IPS-20b (cell line): Measurements from ENCODE around the gene GRAMD2A.
A peak's percentile ranks its signal among the peaks of the same experiment; 100 is the strongest.

Source experiments
- H3K27ac ChIP-seq: one replicate; pipeline ENCODE4 v1.5.1; 2013; ENCODE audit warnings: low read length
- H3K27me3 ChIP-seq: 2 replicates; pipeline ENCODE4 v1.6.1; 2013; ENCODE audit warnings: mild to moderate bottlenecking, low read length, inconsistent platforms; ENCODE audit not compliant: insufficient read depth
- H3K36me3 ChIP-seq: 2 replicates; pipeline ENCODE4 v1.6.1; 2013; ENCODE audit warnings: low read depth, mild to moderate bottlenecking, inconsistent platforms, low read length, moderate library complexity; ENCODE audit not compliant: insufficient read depth
- H3K4me1 ChIP-seq: 2 replicates; pipeline ENCODE4 v1.6.1; 2013; ENCODE audit warnings: mild to moderate bottlenecking, control low read depth, inconsistent platforms, low read length, moderate library complexity; ENCODE audit not compliant: insufficient read depth
- H3K4me3 ChIP-seq: 2 replicates; pipeline ENCODE4 v1.5.1; 2013; ENCODE audit warnings: mild to moderate bottlenecking, low read length, inconsistent platforms
- H3K9ac ChIP-seq: 2 replicates; pipeline ENCODE4 v1.6.1; 2013; ENCODE audit warnings: low read depth, mild to moderate bottlenecking, inconsistent platforms, low read length, moderate library complexity
- H3K9me3 ChIP-seq: 2 replicates; pipeline ENCODE4 v1.6.1; 2013; ENCODE audit warnings: mild to moderate bottlenecking, low read depth, low read length, inconsistent platforms; ENCODE audit not compliant: insufficient read depth

GRAMD2A gene

DNA sequence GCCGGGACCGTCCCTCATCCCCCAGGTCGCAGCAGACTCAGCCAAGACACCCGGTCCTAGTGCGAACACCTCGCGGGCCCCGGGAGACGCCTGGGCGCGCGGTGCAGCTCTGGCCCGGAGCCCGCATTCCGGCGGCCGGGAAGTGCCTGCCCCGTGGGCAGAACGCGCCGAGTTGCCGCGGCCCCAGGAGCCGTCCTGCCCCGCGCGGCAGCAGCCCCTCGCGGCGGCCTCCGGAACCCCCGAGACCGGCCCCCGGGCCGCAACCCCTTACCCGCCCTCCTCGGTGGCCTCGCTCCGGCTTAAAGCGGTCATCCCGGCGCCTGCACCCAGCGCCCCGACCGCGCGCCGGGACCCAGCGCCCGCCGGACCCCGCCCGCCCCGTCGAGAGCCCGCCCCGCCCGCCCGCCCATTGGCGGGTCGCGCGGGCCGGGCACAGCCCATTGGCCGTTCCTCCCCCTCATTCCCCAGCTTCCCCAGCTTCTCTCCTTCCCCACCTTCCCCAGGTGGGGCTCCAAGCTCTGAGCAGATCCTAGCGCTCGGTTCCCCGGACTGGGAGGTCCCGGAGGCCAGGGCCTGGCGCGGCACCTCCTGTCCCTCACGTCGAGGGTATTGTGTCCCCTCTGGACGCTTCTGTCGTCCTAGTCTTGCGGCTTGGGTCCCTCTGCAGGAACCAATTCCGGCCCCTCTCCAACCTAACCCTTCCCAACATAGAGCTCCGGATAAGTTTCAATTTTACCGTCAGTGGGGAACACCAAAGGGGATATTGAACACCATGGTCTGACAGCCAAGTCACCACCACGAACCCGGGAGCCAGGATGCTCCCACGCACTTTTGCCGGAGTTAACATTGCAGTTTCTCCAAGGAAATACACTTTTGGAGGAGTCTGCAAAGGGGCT lies at the start of gene GRAMD2A:
TSS of gene GRAMD2A (minus strand) at position 328 of the 896 bp plus-strand sequence.
- Histone ChIP-seq H3K27ac (no peak within 1 kb of the TSS), H3K36me3 (peaks cover 44% of the 10 kb centered on the region), H3K4me1 (no peaks in the 10 kb centered on the region; the same call in 1 of the 2 replicates), H3K4me3 (peak within 1 kb of the TSS; percentile 79), H3K9me3 (no peaks in the 10 kb centered on the region), H3K27me3 (peaks cover 36% of the 10 kb centered on the region), H3K9ac (peak within 1 kb of the TSS; percentile 41; the same call in 1 of the 2 replicates)

DNA sequence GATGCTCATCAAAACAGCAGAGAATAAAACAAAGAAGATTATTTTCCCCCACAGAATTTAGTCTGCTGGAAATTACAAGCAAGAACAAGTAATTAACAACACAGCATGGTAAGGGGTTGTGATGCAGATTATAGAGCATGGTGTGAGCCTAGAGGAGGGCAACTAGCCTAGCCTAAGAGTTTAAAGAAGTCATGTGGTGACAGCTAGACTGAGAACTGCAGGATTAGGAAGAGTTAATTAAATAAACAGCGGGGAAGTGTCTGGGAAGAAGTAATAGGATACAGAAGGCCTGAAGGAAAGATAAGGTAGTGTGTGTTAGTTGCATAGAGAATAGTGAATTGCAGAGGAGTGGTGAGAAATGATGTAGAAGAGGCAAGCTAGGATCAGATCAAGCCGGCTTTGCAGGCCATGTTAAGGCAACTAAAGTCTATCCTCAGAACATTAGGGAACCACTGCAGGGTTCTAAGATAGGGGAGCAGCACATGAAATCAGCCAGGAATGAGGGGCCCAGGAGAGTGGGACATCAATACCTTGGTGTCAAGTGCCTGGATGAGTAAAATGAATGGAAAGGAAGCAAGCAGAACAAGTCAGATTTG lies 45.3 kb upstream of the GRAMD2A start:
- peaks cover 43% of the 10 kb centered on the region for H3K36me3 ChIP-seq
- H3K9ac ChIP-seq: no peak overlapping the region
- 0 out of 2 replicates have a peak overlapping the region, but pooled peaks have one; percentile 6 for H3K4me3 ChIP-seq
- peaks cover 12% of the 10 kb centered on the region; the same call in 1 of the 2 replicates for H3K4me1 ChIP-seq
- H3K27me3 ChIP-seq: peaks cover 84% of the 10 kb centered on the region
- H3K27ac ChIP-seq: no peak overlapping the region
- H3K9me3 ChIP-seq: no peaks in the 10 kb centered on the region

DNA sequence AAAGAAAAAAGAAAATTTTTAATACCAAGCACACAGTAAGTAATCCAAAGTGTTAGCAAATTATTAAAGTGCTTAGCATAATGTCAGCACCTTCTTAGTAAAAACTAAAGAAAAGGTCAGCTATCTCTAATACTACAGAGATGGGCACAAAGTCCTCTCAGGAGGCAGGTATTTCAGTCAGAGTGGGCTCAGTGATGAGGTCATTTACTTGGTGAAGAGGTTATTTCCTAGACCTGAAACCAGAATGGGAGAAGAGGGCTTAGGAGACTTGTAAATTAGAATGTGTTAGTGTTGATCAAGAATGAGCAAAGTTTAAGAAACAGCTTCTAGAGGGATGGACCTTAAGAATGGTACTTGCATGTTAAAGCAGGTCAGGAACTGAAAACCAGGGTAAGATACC lies 42.1 kb upstream of the GRAMD2A start:
- Histone ChIP-seq H3K9ac (no peak overlapping the region), H3K4me3 (no peak overlapping the region), H3K36me3 (peaks cover 41% of the 10 kb centered on the region), H3K27ac (no peak overlapping the region), H3K9me3 (no peaks in the 10 kb centered on the region), H3K27me3 (peaks cover 97% of the 10 kb centered on the region), H3K4me1 (peaks cover 12% of the 10 kb centered on the region)

DNA sequence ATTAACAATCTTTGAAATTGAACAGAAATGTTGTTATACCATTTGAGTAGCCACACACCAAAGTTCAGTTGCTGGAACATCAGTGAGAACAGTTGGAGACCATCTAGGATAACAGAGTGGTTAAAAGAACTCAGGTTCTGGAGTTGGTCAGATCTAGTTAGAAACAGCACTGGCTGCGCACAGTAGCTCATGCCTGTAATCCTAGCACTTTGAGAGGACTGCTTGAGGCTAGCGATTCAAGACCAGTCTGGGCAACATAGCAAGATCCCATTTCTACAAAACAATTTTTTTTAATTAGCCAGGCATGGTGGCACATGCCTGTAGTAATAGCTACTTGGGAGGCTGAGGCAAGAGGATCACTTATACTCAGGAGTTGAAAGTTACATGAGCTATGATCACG lies 41.0 kb upstream of the GRAMD2A start:
- Histone ChIP-seq H3K4me1 (peaks cover 11% of the 10 kb centered on the region), H3K9ac (no peak overlapping the region), H3K27me3 (peaks cover 97% of the 10 kb centered on the region), H3K4me3 (no peak overlapping the region), H3K27ac (no peak overlapping the region), H3K36me3 (peaks cover 30% of the 10 kb centered on the region), H3K9me3 (no peaks in the 10 kb centered on the region)

DNA sequence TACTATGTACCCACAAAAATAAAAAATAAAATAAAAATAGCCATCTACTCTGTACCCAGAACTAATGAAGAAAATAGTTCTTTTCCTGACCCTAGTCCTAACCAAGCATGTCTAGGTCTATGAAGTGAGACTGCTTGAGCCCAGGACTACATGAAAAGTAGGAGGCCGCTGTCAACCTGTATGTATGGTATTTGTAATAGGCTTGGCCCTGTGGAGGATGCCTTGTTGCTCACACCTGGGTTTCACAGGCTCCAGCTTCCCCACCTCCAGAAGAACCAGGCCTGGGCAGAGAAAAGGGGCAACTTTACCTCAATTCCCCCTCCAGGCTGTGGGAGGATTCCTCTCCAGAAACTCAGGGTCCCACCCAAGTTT lies 40.3 kb upstream of the GRAMD2A start:
- Histone ChIP-seq H3K27me3 (peaks cover 96% of the 10 kb centered on the region), H3K27ac (no peak overlapping the region), H3K9ac (no peak overlapping the region), H3K4me3 (no peak overlapping the region), H3K9me3 (no peaks in the 10 kb centered on the region), H3K36me3 (peaks cover 27% of the 10 kb centered on the region), H3K4me1 (peaks cover 6% of the 10 kb centered on the region)

DNA sequence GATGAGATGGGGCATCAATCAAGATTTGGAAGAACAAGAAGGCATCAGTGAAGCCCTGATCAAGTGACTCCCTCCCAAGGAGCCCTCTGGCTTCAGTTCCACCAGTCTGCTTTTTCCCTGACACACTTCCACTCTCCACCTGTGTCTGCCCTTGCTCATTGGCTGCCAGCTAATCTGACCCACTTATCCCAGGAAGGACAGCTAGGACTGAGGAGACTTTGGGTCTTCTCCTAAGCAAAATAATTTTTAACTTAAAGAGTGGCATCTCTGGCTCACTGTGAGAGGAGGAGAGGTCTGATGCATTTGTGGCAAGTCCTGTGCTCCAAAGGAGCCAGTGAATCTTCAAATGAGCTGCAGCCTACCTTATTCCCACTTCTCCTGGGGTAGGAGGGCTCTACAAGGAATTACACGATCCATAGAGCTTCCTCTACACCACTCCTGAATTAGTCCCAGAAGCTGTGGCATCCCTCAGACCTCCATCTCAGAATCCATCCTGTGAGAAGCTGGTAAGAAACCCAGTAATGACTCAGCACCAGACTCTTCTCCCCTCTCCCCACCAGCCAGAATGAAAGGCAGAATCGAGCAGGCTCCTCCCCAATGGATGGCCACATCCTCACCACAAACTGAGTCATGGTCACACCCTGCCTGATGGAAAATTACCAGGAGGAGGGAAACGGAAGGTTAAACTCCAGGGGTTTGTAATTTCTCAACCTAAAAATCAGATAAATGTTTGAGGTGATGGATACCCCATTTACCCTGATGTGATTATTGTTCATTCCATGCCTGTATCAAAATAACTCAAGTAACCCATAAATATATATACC lies 39.7 kb upstream of the GRAMD2A start:
- no peak overlapping the region for H3K4me3 ChIP-seq
- H3K9ac ChIP-seq: no peak overlapping the region
- no peak overlapping the region for H3K27ac ChIP-seq
- peaks cover 24% of the 10 kb centered on the region for H3K36me3 ChIP-seq
- no peaks in the 10 kb centered on the region for H3K9me3 ChIP-seq
- peaks cover 5% of the 10 kb centered on the region for H3K4me1 ChIP-seq
- H3K27me3 ChIP-seq: peaks cover 96% of the 10 kb centered on the region

DNA sequence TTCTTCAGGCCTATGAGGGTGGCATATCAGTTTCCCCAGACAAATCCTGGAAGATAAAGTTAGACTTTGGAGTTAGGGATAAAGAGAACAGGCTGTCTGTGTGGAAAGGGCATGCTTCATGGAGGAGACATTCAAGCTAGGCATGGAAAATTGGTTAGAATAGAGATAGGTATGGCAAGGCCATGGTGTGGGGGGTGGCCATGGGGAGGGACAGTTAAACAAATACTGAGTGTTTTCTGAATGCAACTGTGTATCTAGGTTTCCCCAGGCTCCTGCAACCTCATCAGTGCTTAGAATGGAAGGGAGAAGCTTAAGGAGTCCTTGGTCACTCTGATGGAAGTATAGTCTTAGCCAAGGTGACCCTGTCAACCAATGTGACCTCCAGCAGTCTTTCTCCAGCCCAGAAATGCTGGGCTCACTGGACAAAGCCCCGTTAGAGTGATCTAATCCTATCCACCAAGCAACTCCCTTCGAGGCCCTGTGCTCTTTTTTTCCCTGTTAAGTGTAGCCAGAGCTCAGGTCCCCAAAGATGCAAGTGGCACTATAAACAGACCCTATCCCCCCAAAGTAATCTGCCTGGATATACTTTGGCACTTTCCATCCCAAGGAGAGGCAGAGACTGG lies 38.9 kb upstream of the GRAMD2A start:
- Histone ChIP-seq H3K27me3 (peaks cover 94% of the 10 kb centered on the region), H3K36me3 (peaks cover 17% of the 10 kb centered on the region), H3K4me1 (peaks cover 8% of the 10 kb centered on the region), H3K9ac (no peak overlapping the region), H3K4me3 (no peak overlapping the region), H3K27ac (no peak overlapping the region), H3K9me3 (no peaks in the 10 kb centered on the region)

DNA sequence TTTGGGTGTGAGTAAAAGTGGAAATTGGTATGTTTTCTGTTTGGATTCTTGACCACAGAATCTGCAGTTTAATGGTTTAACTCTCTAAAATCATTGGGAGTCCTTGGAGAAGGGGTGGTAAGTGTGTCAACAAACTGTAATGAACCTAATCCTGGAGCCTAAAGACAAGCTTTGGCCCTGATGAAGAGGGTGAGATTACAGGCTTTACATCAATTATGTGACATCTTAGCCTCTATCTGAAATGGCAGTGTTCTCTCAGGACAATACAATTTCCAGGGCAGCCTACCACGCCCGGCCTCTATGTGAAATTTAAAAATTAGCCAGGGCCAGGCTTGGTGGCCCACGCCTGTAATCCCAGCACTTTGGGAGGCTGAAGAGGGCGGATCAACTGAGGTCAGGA lies 37.7 kb upstream of the GRAMD2A start:
- Histone ChIP-seq H3K9ac (no peak overlapping the region), H3K4me3 (no peak overlapping the region), H3K4me1 (peaks cover 8% of the 10 kb centered on the region), H3K27me3 (peaks cover 82% of the 10 kb centered on the region), H3K36me3 (peaks cover 5% of the 10 kb centered on the region), H3K9me3 (no peaks in the 10 kb centered on the region), H3K27ac (no peak overlapping the region)

DNA sequence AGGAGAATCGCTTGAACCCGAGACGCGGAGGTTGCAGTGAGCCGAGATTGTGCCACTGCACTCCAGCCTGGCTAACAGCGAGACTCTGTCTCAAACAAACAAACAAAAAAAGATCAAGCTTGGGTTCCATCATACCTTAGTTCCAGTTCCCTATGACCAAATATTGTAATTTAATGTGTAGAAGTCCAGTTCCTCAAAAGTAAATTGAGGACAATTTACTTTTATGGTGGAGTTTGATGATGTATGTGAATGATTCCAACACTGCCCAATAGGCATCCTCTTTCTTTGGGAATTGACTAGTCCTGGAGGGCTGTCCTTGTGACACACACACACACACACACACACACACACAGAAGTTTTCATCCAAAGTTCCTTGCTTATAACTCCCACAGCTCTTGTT lies 36.2 kb upstream of the GRAMD2A start:
- Histone ChIP-seq H3K27me3 (peaks cover 78% of the 10 kb centered on the region), H3K27ac (no peak overlapping the region), H3K4me1 (peaks cover 14% of the 10 kb centered on the region)

DNA sequence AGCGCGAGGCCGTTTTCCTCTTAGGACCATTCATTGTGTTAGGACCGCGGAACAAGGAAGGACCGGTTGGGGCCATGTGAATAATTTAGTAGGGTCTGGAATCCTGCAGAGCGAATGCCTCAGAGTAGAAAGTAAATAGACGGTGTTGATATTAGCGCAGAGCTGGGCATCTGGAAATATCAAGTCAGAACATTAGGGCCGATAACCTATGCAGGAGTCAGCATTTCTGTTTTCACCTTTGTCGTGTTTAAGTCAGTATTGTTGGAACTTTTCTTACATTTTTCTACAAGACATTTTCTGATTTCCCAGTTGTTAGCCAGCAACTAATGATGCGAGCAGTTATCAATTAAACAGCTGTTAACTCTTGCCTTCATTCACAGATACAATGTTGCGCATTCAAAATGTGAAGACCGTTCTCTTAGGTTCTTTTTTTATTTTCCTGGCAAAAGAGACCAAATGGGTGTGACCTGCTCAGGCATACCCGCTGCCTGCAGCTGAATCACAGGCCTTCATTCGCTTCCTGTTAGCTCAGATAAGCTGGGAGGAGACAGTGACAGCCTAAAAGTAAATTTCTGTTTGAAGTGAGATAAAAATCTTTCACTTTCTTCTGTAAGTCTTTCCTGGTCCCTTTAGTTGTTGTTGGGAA lies 34.4 kb upstream of the GRAMD2A start:
- H3K9ac ChIP-seq: peak overlapping the region; percentile 74
- 0 out of 2 replicates have a peak, but pooled peaks cover 4% of the 10 kb centered on the region for H3K36me3 ChIP-seq
- H3K4me3 ChIP-seq: peak overlapping the region; percentile 75
- no peak overlapping the region for H3K27ac ChIP-seq
- H3K4me1 ChIP-seq: peaks cover 24% of the 10 kb centered on the region
- H3K27me3 ChIP-seq: peaks cover 64% of the 10 kb centered on the region
- H3K9me3 ChIP-seq: no peaks in the 10 kb centered on the region

More for the DNA sequence above, 36.2 kb upstream of the GRAMD2A start:
- 0 out of 2 replicates have a peak, but pooled peaks cover 4% of the 10 kb centered on the region for H3K36me3 ChIP-seq
- H3K9me3 ChIP-seq: no peaks in the 10 kb centered on the region
- no peak overlapping the region for H3K4me3 ChIP-seq
- no peak overlapping the region for H3K9ac ChIP-seq
